Right lobe of liver (tissue), 6 donors: ENCODE measurements around the gene BCL2A1. TPM values are rescaled to one million over a fixed set of nuclear protein-coding genes. Genes with fewer than 3 reads are reported as not detected.

Experiments used
- ATAC-seq, 4 donors: fragments of 200-7000 bp; cut with Tn5 transposase; one replicate each; pipeline ENCODE4 v1.9.1; 2020; ENCODE audit warnings: mild to moderate bottlenecking in 4 of 4, moderate library complexity in 4 of 4
- DNase-seq, 3 donors: peaks; one replicate each; pipeline ENCODE4 v3.0.0-alpha.2; 2020
- H3K27ac ChIP-seq, 3 donors: fragments of 200-600 bp; one replicate each; pipeline ENCODE4 v1.8.0; 2022
- H3K27me3 ChIP-seq, 2 donors: fragments of 200-600 bp; one replicate each; pipeline ENCODE4 v1.8.0; 2022
- H3K36me3 ChIP-seq, 4 donors: fragments of 200-600 bp; sonication (generic) in 1 of 4; one replicate each; pipeline versions ENCODE4 v1.5.1 to v1.8.0; 2017 to 2022; ENCODE audit warnings: control low read depth in 1 of 4
- H3K4me1 ChIP-seq, 4 donors: fragments of 200-600 bp; sonication (generic) in 1 of 4; one replicate each; pipeline versions ENCODE4 v1.5.1 to v1.8.0; 2017 to 2022; ENCODE audit warnings: control low read depth in 1 of 4
- H3K4me3 ChIP-seq, 3 donors: fragments of 200-600 bp; one replicate each; pipeline ENCODE4 v1.8.0; 2022
- H3K9me3 ChIP-seq, 4 donors: fragments of 200-600 bp; sonication (generic) in 1 of 4; one replicate each; pipeline versions ENCODE4 v1.5.1 to v1.8.0; 2017 to 2022; ENCODE audit warnings: control low read depth in 1 of 4
- CTCF ChIP-seq, 4 donors: fragments of 200-600 bp in 3 of 4; fragments of 450-650 bp in 1 of 4; IDR thresholded peaks; one replicate each; pipeline versions ENCODE4 v1.5.1 to v1.8.0; 2016 to 2022; ENCODE audit warnings: antibody characterized with exemption in 4 of 4, mild to moderate bottlenecking in 2 of 4
- POLR2A ChIP-seq: fragments of 450-650 bp; IDR thresholded peaks from one replicate; pipeline ENCODE4 v1.6.1; 2017; ENCODE audit warnings: antibody characterized with exemption, mild to moderate bottlenecking
- WGBS: methylation state at CpG from one replicate; pipeline ENCODE4 v1.1.6; 2018; ENCODE audit warnings: low coverage, low lambda C conversion rate; ENCODE audit not compliant: insufficient coverage; ENCODE audit errors: missing lambda C conversion rate; 5-methylcytosine and 5-hydroxymethylcytosine counted together
- intact Hi-C, 2 donors: fragments of 100-400 bp; cut with DNase I; formaldehyde crosslinking; loops; one replicate each; pipeline versions ENCODE4 v1.11.2 to v1.14.1; 2022
- total RNA-seq, 6 experiments: library from RNA; depleted of rRNA in 2 of 6; stranded (reverse); fragments of >200 nt in 2 of 6; fragmentation: NEBNext Ultra II Directional in 3 of 6; extraction: Animal tissue kit (Norgen Biotek cat#: 25700) in 3 of 6; gene quantifications; one replicate each; pipeline versions ENCODE4 v1.1.0 to v1.2.4, GENCODE V29; 2016 to 2023
- donor health status: DM: no; HTN: yes; CAD: no.
- donor health status: DM: no; HTN: no; CAD: no.
- donor health status: DM: no; HTN: no; CAD: no.
- donor health status: DM: no; HTN: yes; CAD: no.
- donor health status: DM: no; HTN: yes; CAD: no.

BCL2A1 gene
- total RNA-seq, 6 experiments from 2014 or later, result 0.26 to 6.9 (median 1.8) TPM

GRCh38 chr15:80003171-80003570 lies 32.2 kb upstream of the BCL2A1 start:
- DNase-seq, result no peak
- ATAC-seq, result no peak
- H3K27me3 ChIP-seq, result no peaks in the 10 kb centered on the region
- intact Hi-C loops, result no loop called here
- no peaks in the 10 kb centered on the region for H3K4me1 ChIP-seq
- H3K9me3 ChIP-seq, result no peaks in the 10 kb centered on the region
- H3K27ac ChIP-seq, result no peak overlapping the region
- TF ChIP-seq CTCF (IDR thresholded peaks at IDR 0.05) (no peak), POLR2A (no peak)
- H3K4me3 ChIP-seq, result no peak overlapping the region
- WGBS, result 90% methylated on average over 4 of the region's 12 CpGs
- H3K36me3 ChIP-seq, result no peaks in the 10 kb centered on the region

- WGBS, result 94% methylated on average over 2 of the region's 3 CpGs
- ATAC-seq, result no peak
- no peak overlapping the region for H3K4me3 ChIP-seq
- H3K27ac ChIP-seq, result no peak overlapping the region
- intact Hi-C loops, result no loop called here
- DNase-seq, result no peak
- TF ChIP-seq POLR2A (no peak), CTCF (IDR thresholded peaks at IDR 0.05) (no peak)
- H3K9me3 ChIP-seq, result no peaks in the 10 kb centered on the region
- H3K36me3 ChIP-seq, result no peaks in the 10 kb centered on the region
- H3K27me3 ChIP-seq, result no peaks in the 10 kb centered on the region
- H3K4me1 ChIP-seq, result no peaks in the 10 kb centered on the region
Observed at GRCh38 chr15:80002267-80002666, 31.3 kb upstream of the BCL2A1 start.

DNA sequence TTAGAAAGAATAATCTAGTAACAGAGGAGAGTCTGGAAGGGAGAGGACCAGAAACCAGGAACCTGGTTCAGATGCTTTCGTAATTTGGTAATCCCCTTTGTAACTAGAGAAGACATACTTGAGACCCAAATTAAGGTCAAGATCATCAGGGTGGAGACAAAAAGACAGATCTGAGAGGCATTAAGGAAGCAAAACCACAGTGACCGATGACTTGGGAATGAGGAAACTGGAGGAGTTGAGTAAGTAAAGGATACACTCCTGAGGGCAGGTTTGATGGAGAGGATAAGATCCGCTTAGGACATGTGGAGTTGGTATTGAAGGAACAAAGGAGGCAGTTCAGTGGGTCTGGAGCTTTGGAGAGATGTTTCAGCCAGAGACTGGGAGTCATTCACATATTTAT lies 23.6 kb upstream of the BCL2A1 start:
- H3K4me1 ChIP-seq, result no peaks in the 10 kb centered on the region
- TF ChIP-seq POLR2A (no peak), CTCF (IDR thresholded peaks at IDR 0.05) (no peak)
- WGBS, result 88% methylated on average over 3 of the region's 3 CpGs
- H3K27me3 ChIP-seq, result no peaks in the 10 kb centered on the region
- H3K4me3 ChIP-seq, result no peak overlapping the region
- ATAC-seq (no peak), DNase-seq (no peak)
- no peaks in the 10 kb centered on the region for H3K9me3 ChIP-seq
- no peaks in the 10 kb centered on the region for H3K36me3 ChIP-seq
- H3K27ac ChIP-seq, result no peak overlapping the region
- intact Hi-C loops, result loop anchor here in 1 of 2 donors (10.0 kb wide), 1 partner anchor 140 kb away; no protein-coding TSS in a partner anchor

DNA sequence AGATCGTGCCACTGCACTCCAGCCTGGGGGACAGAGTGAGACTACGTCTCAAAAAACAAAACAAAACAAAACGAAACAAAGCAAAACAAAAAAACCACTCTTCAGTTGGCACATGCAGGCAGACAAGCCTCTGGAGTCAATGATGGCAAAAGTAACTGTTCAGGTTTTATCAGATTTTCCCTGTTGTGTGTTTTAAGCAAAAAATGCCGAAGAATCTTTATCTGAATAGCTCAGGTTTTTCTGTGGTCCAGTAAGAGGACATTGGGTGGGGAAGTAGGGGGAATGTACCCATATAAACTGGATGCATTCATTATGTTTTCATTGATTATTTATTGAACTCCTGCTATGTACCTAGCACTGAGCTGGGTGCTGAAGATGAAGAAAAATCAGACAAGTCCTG lies 20.8 kb upstream of the BCL2A1 start:
- WGBS, result 44% methylated on average over 4 of the region's 4 CpGs
- intact Hi-C loops, result loop anchor here in 1 of 2 donors (10.0 kb wide), 1 partner anchor 137 kb away; no protein-coding TSS in a partner anchor
- ATAC-seq, result no peak
- DNase-seq, result no peak
- TF ChIP-seq POLR2A (no peak), CTCF (IDR thresholded peaks at IDR 0.05) (no peak)
- Histone ChIP-seq H3K27me3 (no peaks in the 10 kb centered on the region), H3K27ac (no peak overlapping the region), H3K4me1 (peaks cover 0 to 10% (median 0%) of the 10 kb centered on the region in 4 donors), H3K4me3 (no peak overlapping the region), H3K9me3 (no peaks in the 10 kb centered on the region), H3K36me3 (no peaks in the 10 kb centered on the region)

DNA sequence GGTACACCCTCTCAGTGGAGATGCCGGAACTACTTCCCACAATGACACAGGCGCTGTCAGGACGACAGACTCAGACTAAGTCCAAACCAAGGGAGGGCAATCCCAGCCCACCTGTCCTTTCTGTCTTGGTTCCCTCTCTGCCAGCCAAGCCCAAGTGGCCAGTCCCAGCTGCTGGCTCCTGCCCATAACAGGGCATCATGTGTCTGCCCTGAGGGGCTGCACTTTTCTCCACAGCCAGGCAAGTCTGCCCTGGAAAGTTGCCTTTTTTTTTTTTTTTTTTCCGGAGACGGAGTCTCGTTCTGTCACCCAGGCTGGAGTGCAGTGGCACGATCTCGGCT lies 20.0 kb upstream of the BCL2A1 start:
- ATAC-seq (no peak), DNase-seq (no peak)
- no peak for TF ChIP-seq CTCF (IDR thresholded peaks at IDR 0.05)
- TF ChIP-seq POLR2A, result no peak
- H3K4me3 ChIP-seq, result no peak overlapping the region
- no peak overlapping the region for H3K27ac ChIP-seq
- no CpG with 5 or more reads among the region's 8 CpGs for WGBS
- H3K36me3 ChIP-seq, result no peaks in the 10 kb centered on the region
- H3K27me3 ChIP-seq, result no peaks in the 10 kb centered on the region
- intact Hi-C loops, result loop anchor here in 1 of 2 donors (10.0 kb wide), 1 partner anchor 136 kb away; no protein-coding TSS in a partner anchor
- H3K9me3 ChIP-seq, result no peaks in the 10 kb centered on the region
- H3K4me1 ChIP-seq, result peaks cover 0 to 10% (median 0%) of the 10 kb centered on the region in 4 donors
